Measurements from ENCODE around the gene OR52I1.

The OR52I1 gene

DNA sequence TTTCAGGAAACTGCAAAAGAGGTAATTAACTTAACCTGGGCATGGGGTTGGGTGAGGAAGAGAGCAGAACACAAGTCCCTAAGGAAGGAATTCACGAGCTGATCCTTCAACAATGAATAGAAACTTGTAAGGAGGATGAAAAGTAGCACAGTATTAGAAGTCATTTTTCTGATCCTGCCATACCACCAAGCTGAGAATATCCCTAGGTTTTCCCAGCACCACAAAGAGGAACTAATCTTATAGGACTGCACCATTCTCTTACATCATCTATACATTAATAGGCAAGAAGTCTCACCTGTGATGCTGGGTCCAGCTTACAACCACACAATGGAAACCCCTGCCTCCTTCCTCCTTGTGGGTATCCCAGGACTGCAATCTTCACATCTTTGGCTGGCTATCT is at the start of gene OR52I1:
OR52I1 (plus strand) TSS at position 301 of the 400 bp plus-strand sequence; CDS start at position 301, 0 bp downstream.
- Histone ChIP-seq H3K4me1 (ENCODE audit: control insufficient read depth in 1 of 2, insufficient read depth in 2 of 2, low read length in 2 of 2) (no peaks in the 10 kb centered on the region), H3K27me3 (ENCODE audit: low read depth, low read length) (no peaks in the 10 kb centered on the region), H3K9me3 (ENCODE audit: control insufficient read depth in 1 of 2, low read length in 2 of 2) (no peaks in the 10 kb centered on the region), H3K36me3 (ENCODE audit: control insufficient read depth in 1 of 2, insufficient read depth in 2 of 2, low read length in 2 of 2) (peaks cover 8 to 21% of the 10 kb centered on the region in 2 donors), H3K4me3 (ENCODE audit: low read depth in 1 of 2, low read length in 2 of 2) (no peak within 1 kb of the TSS), H3K27ac (ENCODE audit: low read length) (no peak within 1 kb of the TSS)

DNA sequence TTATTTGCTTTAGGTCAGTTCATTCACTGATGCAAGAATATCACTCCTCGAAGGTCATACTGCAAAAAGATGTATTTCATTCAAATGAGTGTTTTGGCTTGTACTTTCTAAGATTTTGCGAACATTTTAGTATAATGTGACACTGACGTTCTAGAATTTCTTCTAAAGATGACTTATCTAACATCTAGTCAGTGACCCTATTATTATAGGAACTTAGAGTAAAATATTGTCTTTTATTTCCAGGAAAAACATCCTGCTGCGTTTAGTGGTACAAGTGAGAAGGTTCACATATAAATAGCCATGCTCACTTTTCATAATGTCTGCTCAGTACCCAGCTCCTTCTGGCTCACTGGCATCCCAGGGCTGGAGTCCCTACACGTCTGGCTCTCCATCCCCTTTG is 48.9 kb upstream of the OR52I1 start, which contains the start of gene OR52M1:
OR52M1 (plus strand) TSS at position 301 of the 400 bp plus-strand sequence; CDS start at position 301, 0 bp downstream.
- peaks cover 0 to under 1% of the 10 kb centered on the region in 2 donors for H3K9me3 ChIP-seq (ENCODE audit: control insufficient read depth in 1 of 2, low read length in 2 of 2)
- no peaks in the 10 kb centered on the region for H3K4me1 ChIP-seq (ENCODE audit: control insufficient read depth in 1 of 2, insufficient read depth in 2 of 2, low read length in 2 of 2)
- no peak within 1 kb of the TSS for H3K4me3 ChIP-seq (ENCODE audit: low read depth in 1 of 2, low read length in 2 of 2)
- H3K27me3 ChIP-seq (ENCODE audit: low read depth, low read length) = no peaks in the 10 kb centered on the region
- H3K27ac ChIP-seq (ENCODE audit: low read length) = no peak within 1 kb of the TSS
- H3K36me3 ChIP-seq (ENCODE audit: control insufficient read depth in 1 of 2, insufficient read depth in 2 of 2, low read length in 2 of 2) = no peaks in the 10 kb centered on the region

DNA sequence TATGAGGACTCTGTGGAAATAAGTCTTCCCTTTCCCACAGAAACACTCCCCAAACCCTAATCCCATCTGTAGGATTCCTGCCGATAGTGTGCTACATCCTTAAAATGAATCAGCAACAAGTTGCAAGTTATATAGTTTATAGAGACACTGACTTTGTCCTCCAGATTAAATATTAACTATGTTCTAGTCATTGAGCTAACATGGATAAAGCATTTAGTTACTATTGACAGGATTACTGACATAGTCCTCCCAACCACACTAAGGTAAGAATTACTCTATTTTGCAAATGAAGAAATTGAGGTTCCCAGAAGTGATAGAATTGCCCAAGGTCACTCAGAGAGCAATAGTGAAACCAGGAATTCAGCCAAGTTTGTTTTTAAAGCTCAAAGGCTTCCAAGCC is 47.0 kb upstream of the OR52I1 start:
- no peak overlapping the region for H3K4me3 ChIP-seq (ENCODE audit: low read depth in 1 of 2, low read length in 2 of 2)
- peaks cover 0 to 4% of the 10 kb centered on the region in 2 donors for H3K9me3 ChIP-seq (ENCODE audit: control insufficient read depth in 1 of 2, low read length in 2 of 2)
- H3K4me1 ChIP-seq (ENCODE audit: control insufficient read depth in 1 of 2, insufficient read depth in 2 of 2, low read length in 2 of 2) = no peaks in the 10 kb centered on the region
- H3K36me3 ChIP-seq (ENCODE audit: control insufficient read depth in 1 of 2, insufficient read depth in 2 of 2, low read length in 2 of 2) = no peaks in the 10 kb centered on the region
- H3K27me3 ChIP-seq (ENCODE audit: low read depth, low read length) = no peaks in the 10 kb centered on the region
- H3K27ac ChIP-seq (ENCODE audit: low read length) = no peak overlapping the region

GRCh38 chr11:4547416-4547815 is 46.4 kb upstream of the OR52I1 start:
- no peak overlapping the region for H3K27ac ChIP-seq (ENCODE audit: low read length)
- H3K4me1 ChIP-seq (ENCODE audit: control insufficient read depth in 1 of 2, insufficient read depth in 2 of 2, low read length in 2 of 2) = no peaks in the 10 kb centered on the region
- no peaks in the 10 kb centered on the region for H3K36me3 ChIP-seq (ENCODE audit: control insufficient read depth in 1 of 2, insufficient read depth in 2 of 2, low read length in 2 of 2)
- H3K27me3 ChIP-seq (ENCODE audit: low read depth, low read length) = no peaks in the 10 kb centered on the region
- peaks cover 0 to 4% of the 10 kb centered on the region in 2 donors for H3K9me3 ChIP-seq (ENCODE audit: control insufficient read depth in 1 of 2, low read length in 2 of 2)
- no peak overlapping the region for H3K4me3 ChIP-seq (ENCODE audit: low read depth in 1 of 2, low read length in 2 of 2)

DNA sequence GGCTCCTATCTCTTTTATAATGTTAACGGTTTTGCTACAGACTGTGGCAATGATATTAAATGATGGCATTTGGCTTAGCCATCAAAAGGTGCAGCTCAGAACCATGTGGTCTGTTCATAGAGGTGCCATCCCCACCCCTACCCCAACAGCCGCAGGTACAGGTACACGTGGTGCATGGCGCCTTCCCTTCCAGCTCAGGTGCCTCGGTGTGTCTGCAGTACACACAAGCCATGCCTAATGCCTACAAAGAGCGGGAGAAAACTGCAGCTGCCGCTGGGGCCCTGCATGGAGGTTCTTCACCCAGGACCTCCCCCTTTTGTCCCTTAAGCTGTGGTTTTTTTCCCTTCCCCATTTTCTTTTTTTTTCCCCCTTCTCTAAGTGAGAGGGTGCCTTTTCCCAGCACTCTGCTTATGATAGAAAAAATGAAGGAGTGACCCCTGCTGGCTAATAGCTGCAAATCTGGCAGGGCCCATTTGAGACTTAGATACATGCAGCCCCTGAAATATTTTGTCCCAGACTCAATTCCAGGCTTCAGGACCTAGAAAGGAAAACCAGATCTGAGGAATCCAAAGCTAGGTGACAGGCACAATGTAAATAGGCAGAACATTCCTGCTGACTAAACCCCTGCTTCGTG is 42.4 kb upstream of the OR52I1 start:
- Histone ChIP-seq H3K9me3 (ENCODE audit: control insufficient read depth in 1 of 2, low read length in 2 of 2) (peaks cover 0 to 7% of the 10 kb centered on the region in 2 donors), H3K36me3 (ENCODE audit: control insufficient read depth in 1 of 2, insufficient read depth in 2 of 2, low read length in 2 of 2) (no peaks in the 10 kb centered on the region), H3K4me3 (ENCODE audit: low read depth in 1 of 2, low read length in 2 of 2) (no peak overlapping the region), H3K27ac (ENCODE audit: low read length) (no peak overlapping the region), H3K4me1 (ENCODE audit: control insufficient read depth in 1 of 2, insufficient read depth in 2 of 2, low read length in 2 of 2) (no peaks in the 10 kb centered on the region), H3K27me3 (ENCODE audit: low read depth, low read length) (no peaks in the 10 kb centered on the region)

- Histone ChIP-seq H3K36me3 (ENCODE audit: control insufficient read depth in 1 of 2, insufficient read depth in 2 of 2, low read length in 2 of 2) (no peaks in the 10 kb centered on the region), H3K27me3 (ENCODE audit: low read depth, low read length) (no peaks in the 10 kb centered on the region), H3K27ac (ENCODE audit: low read length) (no peak overlapping the region), H3K9me3 (ENCODE audit: control insufficient read depth in 1 of 2, low read length in 2 of 2) (peaks cover 0 to 3% of the 10 kb centered on the region in 2 donors), H3K4me3 (ENCODE audit: low read depth in 1 of 2, low read length in 2 of 2) (no peak overlapping the region), H3K4me1 (ENCODE audit: control insufficient read depth in 1 of 2, insufficient read depth in 2 of 2, low read length in 2 of 2) (no peaks in the 10 kb centered on the region)
These were observed 34.1 kb upstream of the OR52I1 start for GRCh38 chr11:4559527-4560440.

- Histone ChIP-seq H3K9me3 (ENCODE audit: control insufficient read depth in 1 of 2, low read length in 2 of 2) (peaks cover 0 to 3% of the 10 kb centered on the region in 2 donors), H3K27me3 (ENCODE audit: low read depth, low read length) (no peaks in the 10 kb centered on the region), H3K4me3 (ENCODE audit: low read depth in 1 of 2, low read length in 2 of 2) (no peak overlapping the region), H3K27ac (ENCODE audit: low read length) (no peak overlapping the region), H3K36me3 (ENCODE audit: control insufficient read depth in 1 of 2, insufficient read depth in 2 of 2, low read length in 2 of 2) (no peaks in the 10 kb centered on the region), H3K4me1 (ENCODE audit: control insufficient read depth in 1 of 2, insufficient read depth in 2 of 2, low read length in 2 of 2) (no peaks in the 10 kb centered on the region)
These were observed 33.4 kb upstream of the OR52I1 start for GRCh38 chr11:4560467-4560866.

GRCh38 chr11:4565371-4565770 is 28.5 kb upstream of the OR52I1 start:
- Histone ChIP-seq H3K4me1 (ENCODE audit: control insufficient read depth in 1 of 2, insufficient read depth in 2 of 2, low read length in 2 of 2) (no peaks in the 10 kb centered on the region), H3K27ac (ENCODE audit: low read length) (no peak overlapping the region), H3K36me3 (ENCODE audit: control insufficient read depth in 1 of 2, insufficient read depth in 2 of 2, low read length in 2 of 2) (no peaks in the 10 kb centered on the region), H3K4me3 (ENCODE audit: low read depth in 1 of 2, low read length in 2 of 2) (no peak overlapping the region), H3K9me3 (ENCODE audit: control insufficient read depth in 1 of 2, low read length in 2 of 2) (peaks cover 0 to 3% of the 10 kb centered on the region in 2 donors), H3K27me3 (ENCODE audit: low read depth, low read length) (no peaks in the 10 kb centered on the region)

- H3K4me1 ChIP-seq (ENCODE audit: control insufficient read depth in 1 of 2, insufficient read depth in 2 of 2, low read length in 2 of 2) = no peaks in the 10 kb centered on the region
- H3K9me3 ChIP-seq (ENCODE audit: control insufficient read depth in 1 of 2, low read length in 2 of 2) = no peaks in the 10 kb centered on the region
- H3K4me3 ChIP-seq (ENCODE audit: low read depth in 1 of 2, low read length in 2 of 2) = no peak overlapping the region
- no peak overlapping the region for H3K27ac ChIP-seq (ENCODE audit: low read length)
- H3K36me3 ChIP-seq (ENCODE audit: control insufficient read depth in 1 of 2, insufficient read depth in 2 of 2, low read length in 2 of 2) = no peaks in the 10 kb centered on the region
- no peaks in the 10 kb centered on the region for H3K27me3 ChIP-seq (ENCODE audit: low read depth, low read length)
These were observed 24.8 kb upstream of the OR52I1 start for GRCh38 chr11:4569075-4569474.

GRCh38 chr11:4576880-4577279 is 17.0 kb upstream of the OR52I1 start:
- H3K36me3 ChIP-seq (ENCODE audit: control insufficient read depth in 1 of 2, insufficient read depth in 2 of 2, low read length in 2 of 2) = no peaks in the 10 kb centered on the region

GRCh38 chr11:4577761-4578160 is 16.1 kb upstream of the OR52I1 start:
- no peaks in the 10 kb centered on the region for H3K27me3 ChIP-seq (ENCODE audit: low read depth, low read length)
- H3K27ac ChIP-seq (ENCODE audit: low read length) = no peak overlapping the region
- H3K9me3 ChIP-seq (ENCODE audit: control insufficient read depth in 1 of 2, low read length in 2 of 2) = no peaks in the 10 kb centered on the region
- H3K36me3 ChIP-seq (ENCODE audit: control insufficient read depth in 1 of 2, insufficient read depth in 2 of 2, low read length in 2 of 2) = no peaks in the 10 kb centered on the region
- H3K4me1 ChIP-seq (ENCODE audit: control insufficient read depth in 1 of 2, insufficient read depth in 2 of 2, low read length in 2 of 2) = no peaks in the 10 kb centered on the region
- H3K4me3 ChIP-seq (ENCODE audit: low read depth in 1 of 2, low read length in 2 of 2) = no peak overlapping the region

More at GRCh38 chr11:4576880-4577279, 17.0 kb upstream of the OR52I1 start:
- Histone ChIP-seq H3K4me3 (ENCODE audit: low read depth in 1 of 2, low read length in 2 of 2) (no peak overlapping the region), H3K4me1 (ENCODE audit: control insufficient read depth in 1 of 2, insufficient read depth in 2 of 2, low read length in 2 of 2) (no peaks in the 10 kb centered on the region), H3K27me3 (ENCODE audit: low read depth, low read length) (no peaks in the 10 kb centered on the region), H3K9me3 (ENCODE audit: control insufficient read depth in 1 of 2, low read length in 2 of 2) (no peaks in the 10 kb centered on the region), H3K27ac (ENCODE audit: low read length) (no peak overlapping the region)

Data from muscle layer of duodenum (tissue), 2 donors.